GM12874 (cell line): ENCODE results near the gene YOD1.

ENCODE experiments used
- TF ChIP-seq, protein P1 (sequence below): IDR thresholded peaks from 2 replicates; pipeline ENCODE4 v1.5.1; 2011; ENCODE audit warnings: low read depth, mild to moderate bottlenecking, control low read depth, low read length, moderate library complexity; ENCODE audit not compliant: insufficient read depth

YOD1 gene

DNA sequence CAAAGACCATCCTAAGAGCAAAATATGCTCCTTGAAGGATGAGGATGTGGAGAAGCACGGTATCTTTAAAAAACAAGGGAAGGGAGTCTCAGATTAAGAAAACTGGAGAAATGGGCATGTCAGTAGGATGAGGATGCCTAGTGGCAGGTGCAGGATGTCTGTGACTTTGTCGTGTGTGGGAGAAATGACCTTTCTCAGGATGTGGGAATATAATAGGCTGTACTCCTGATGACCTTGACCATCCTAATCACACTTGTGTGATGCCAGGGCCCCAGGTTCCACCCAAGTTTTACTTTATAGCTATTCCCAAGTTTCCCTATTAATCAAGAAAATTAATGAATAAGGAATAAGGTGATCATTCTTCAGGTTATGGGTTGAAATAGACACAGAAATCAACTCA is 31.3 kb downstream of the YOD1 start:
- TF ChIP-seq, protein P1, sequence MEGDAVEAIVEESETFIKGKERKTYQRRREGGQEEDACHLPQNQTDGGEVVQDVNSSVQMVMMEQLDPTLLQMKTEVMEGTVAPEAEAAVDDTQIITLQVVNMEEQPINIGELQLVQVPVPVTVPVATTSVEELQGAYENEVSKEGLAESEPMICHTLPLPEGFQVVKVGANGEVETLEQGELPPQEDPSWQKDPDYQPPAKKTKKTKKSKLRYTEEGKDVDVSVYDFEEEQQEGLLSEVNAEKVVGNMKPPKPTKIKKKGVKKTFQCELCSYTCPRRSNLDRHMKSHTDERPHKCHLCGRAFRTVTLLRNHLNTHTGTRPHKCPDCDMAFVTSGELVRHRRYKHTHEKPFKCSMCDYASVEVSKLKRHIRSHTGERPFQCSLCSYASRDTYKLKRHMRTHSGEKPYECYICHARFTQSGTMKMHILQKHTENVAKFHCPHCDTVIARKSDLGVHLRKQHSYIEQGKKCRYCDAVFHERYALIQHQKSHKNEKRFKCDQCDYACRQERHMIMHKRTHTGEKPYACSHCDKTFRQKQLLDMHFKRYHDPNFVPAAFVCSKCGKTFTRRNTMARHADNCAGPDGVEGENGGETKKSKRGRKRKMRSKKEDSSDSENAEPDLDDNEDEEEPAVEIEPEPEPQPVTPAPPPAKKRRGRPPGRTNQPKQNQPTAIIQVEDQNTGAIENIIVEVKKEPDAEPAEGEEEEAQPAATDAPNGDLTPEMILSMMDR: no peak

DNA sequence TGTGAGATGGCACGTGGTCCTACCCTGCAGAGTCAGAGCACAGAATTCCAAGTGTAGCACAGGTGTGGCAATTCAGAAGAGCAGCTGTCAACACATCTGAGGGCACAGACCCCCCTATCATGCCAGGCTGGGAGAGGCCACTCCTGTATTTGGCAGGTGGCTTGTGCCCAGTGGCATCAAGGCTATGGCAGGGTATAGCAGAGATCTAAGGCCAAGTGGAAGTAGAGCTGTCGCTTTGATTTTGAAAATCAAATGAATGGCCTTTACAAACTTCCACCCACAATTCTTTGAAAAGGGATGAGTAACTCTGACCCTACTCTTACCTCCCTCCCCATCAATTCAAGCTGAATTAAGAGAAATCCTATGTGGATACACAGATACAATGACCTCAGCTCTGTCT is 31.8 kb downstream of the YOD1 start:
- TF ChIP-seq, protein P1: no peak

DNA sequence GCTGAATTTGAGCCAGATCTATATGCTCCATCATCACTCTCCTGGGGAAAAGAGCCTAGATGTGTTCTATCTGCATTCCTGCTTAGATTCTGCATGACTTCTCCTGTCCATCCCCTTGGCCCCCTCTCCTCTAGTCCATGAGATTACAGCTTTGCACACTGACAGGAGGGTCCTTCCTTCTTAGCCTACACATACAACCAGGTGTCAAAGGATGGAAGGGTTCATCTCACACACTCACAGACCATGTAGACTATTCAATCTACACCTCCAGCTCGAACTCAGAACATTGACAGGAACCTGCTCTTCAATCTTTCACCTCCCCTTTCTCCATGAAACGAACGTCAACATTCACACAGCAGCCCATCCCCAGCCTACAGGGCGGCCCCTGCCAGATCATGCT is 32.3 kb downstream of the YOD1 start:
- TF ChIP-seq, protein P1: no peak

DNA sequence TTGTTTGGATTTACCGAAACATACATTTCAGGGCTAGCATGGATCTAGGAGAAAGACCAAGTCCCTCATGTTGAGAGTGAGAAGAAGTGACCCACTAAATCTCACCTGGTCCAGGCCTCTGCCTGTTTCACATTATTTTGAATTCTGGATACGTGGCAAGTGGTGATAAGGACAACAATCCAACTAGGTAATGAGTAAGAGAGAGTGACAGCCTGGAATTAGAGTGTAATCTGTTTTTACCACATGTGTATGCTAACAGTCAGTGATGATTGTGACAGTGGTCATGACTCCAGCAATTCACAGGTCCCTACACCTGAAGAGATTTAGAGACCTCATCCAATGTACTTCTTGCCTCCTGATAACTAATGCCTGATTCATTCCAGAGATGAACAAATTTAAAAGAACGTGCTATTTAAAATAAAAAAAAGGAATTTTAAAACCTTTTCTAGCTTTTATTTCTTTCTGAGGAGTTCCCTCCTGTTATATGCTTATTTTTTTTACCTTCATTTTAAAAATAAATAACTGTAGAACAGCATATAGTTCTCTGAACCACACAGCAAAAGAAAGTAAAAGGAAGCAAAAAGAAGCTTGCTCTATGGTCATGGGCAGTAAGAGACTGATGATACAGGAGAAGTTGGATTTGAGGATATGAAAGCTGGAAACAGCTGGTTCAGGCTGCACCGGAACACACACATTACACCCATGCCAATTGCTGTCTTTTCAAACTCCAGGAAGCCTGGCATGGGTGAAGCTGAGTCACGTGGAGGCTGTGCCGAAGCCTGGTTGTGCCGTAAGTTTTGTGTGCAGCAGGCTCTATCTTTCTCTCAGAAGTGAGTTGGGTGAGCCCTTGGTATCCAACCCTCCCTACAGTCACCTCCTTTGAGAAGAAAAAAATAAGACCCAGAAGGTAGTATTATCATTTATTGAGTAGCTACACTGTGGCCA is 33.1 kb downstream of the YOD1 start:
- TF ChIP-seq, protein P1: no peak

- TF ChIP-seq, protein P1: no peak
Observed at GRCh38 chr1:207015791-207016190, 35.2 kb downstream of the YOD1 start.

DNA sequence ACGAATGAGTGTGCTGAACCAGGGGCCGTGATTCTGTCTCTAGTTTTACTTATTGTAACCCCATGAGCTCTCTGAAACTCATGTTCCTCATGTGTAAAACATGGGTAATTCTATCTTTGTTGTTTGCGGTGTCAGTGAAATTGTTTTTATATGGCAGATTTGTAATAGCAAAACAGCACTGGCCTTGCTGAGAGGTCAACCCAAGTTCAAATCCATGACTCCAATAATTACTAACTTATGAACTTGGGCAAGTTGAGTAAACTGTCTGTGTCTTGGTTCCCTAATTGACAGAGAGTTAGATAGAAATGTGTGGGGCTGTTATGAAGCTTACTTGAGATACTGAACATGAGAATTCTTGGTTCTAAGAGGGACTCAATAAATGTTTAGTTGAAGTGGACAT is 36.3 kb downstream of the YOD1 start:
- TF ChIP-seq, protein P1: no peak

DNA sequence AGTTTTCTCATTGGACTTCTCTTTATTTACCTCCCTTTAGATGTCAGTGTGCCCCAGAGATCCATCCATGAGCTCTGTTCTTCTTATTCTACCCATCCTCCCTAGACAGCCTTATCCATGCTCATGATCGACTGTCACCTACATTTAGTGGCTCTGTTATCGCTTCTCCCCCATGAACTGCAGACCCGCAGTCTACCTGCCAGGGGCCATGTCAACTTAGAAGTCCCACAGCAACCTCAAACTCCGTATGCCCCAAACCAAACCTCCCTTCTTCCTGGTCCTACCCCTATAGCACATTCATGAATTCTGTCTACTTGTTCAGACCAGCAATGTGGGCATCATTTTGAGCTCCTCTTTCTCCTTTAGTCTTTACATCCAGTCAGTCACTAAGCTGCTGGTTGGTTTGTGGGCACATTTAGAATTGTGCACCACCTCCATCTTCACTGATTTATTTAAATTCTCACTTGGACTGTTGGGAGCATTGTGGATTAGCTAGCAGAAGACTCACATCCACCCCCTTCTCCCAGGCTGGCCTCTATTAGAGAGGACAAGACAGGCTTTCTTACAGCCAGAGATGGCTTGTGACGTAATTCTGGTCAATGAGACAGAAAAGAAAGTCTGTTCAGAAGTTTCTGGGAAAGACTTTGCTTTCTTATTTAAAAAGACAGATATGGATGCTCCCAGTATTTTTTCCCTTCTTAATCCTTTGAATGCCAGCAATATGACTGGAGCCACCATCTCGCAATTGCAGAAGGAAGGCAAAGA is 37.5 kb downstream of the YOD1 start:
- TF ChIP-seq, protein P1: no peak
